Neural cell (in vitro differentiated cells): ENCODE results near the gene MIPOL1. TPM values are rescaled to one million over a fixed set of nuclear protein-coding genes. Genes with fewer than 3 reads are reported as not detected.

Experiments used
- H2AFZ ChIP-seq: fragments of 200-600, 300-800 bp; sonication (generic), shearing (Covaris generic); 2 replicates; pipeline ENCODE4 v1.6.0; 2014; ENCODE audit warnings: low read depth, mild to moderate bottlenecking, antibody characterized with exemption, low read length, moderate library complexity
- H3F3A ChIP-seq: fragments of 200-600 bp; shearing (Covaris generic); 2 replicates; pipeline ENCODE4 v1.6.1; 2016; ENCODE audit warnings: mild to moderate bottlenecking, moderate library complexity, mixed read lengths, antibody characterized with exemption, low read length; ENCODE audit not compliant: insufficient read depth, poor library complexity, severe bottlenecking
- H3K27ac ChIP-seq: fragments of 200-600, 300-800 bp; sonication (generic), shearing (Covaris generic); 2 replicates; pipeline ENCODE4 v1.5.1; 2014; ENCODE audit warnings: mild to moderate bottlenecking, low read length, moderate library complexity
- H3K27me3 ChIP-seq: fragments of 300-800, 200-600 bp; sonication (generic), shearing (Covaris generic); 2 replicates; pipeline ENCODE4 v1.6.0; 2014; ENCODE audit warnings: mild to moderate bottlenecking, low read depth, low read length, moderate library complexity; ENCODE audit not compliant: insufficient read depth
- H3K36me3 ChIP-seq: fragments of 300-800, 200-600 bp; sonication (generic), shearing (Covaris generic); 2 replicates; pipeline ENCODE4 v1.5.1; 2014; ENCODE audit warnings: mild to moderate bottlenecking, antibody characterized with exemption, low read length, moderate library complexity; ENCODE audit not compliant: insufficient read depth
- H3K4me2 ChIP-seq: fragments of 300-800, 200-600 bp; sonication (generic), shearing (Covaris generic); 2 replicates; pipeline ENCODE4 v1.6.0; 2014; ENCODE audit warnings: mild to moderate bottlenecking, low read length
- H3K4me3 ChIP-seq: fragments of 300-800, 200-600 bp; sonication (generic), shearing (Covaris generic); 2 replicates; pipeline ENCODE4 v1.5.1; 2014; ENCODE audit warnings: mild to moderate bottlenecking, low read length, moderate library complexity
- H3K79me2 ChIP-seq: fragments of 200-600 bp; shearing (Covaris generic); replicated peaks from 2 replicates; pipeline ENCODE4 v1.6.0; 2014; ENCODE audit warnings: mild to moderate bottlenecking, low read length, moderate library complexity; ENCODE audit not compliant: insufficient read depth
- H3K9ac ChIP-seq: fragments of 300-800, 200-600 bp; sonication (generic), shearing (Covaris generic); 2 replicates; pipeline ENCODE4 v1.6.1; 2016; ENCODE audit warnings: mild to moderate bottlenecking, low read length, mixed read lengths
- H3K9me2 ChIP-seq: fragments of 200-600 bp; shearing (Covaris generic); 2 replicates; pipeline ENCODE4 v1.6.1; 2016; ENCODE audit warnings: mild to moderate bottlenecking, low read length, mixed read lengths; ENCODE audit not compliant: insufficient read depth
- H3K9me3 ChIP-seq: fragments of 200-600, 300-800 bp; sonication (generic), shearing (Covaris generic); 2 replicates; pipeline ENCODE4 v1.6.1; 2016; ENCODE audit warnings: mild to moderate bottlenecking, mixed run types, low read length, moderate library complexity, mixed read lengths
- H4K20me1 ChIP-seq: fragments of 200-600 bp; shearing (Covaris generic); 2 replicates; pipeline ENCODE4 v1.6.1; 2016; ENCODE audit warnings: mild to moderate bottlenecking, mixed run types; ENCODE audit not compliant: insufficient read depth
- EP300 ChIP-seq: fragments of 450-650 bp; conservative IDR thresholded peaks from 2 replicates; pipeline ENCODE4 v1.6.1; 2014; ENCODE audit warnings: antibody characterized with exemption, mild to moderate bottlenecking, moderate library complexity; ENCODE audit not compliant: poor library complexity, severe bottlenecking
- EZH2 ChIP-seq: fragments of 200-600, 300-800 bp; shearing (Covaris generic), sonication (generic); IDR thresholded peaks from 2 replicates; pipeline ENCODE4 v1.6.1; 2014; ENCODE audit warnings: antibody characterized with exemption, low read length, borderline replicate concordance, mild to moderate bottlenecking; ENCODE audit not compliant: insufficient read depth, poor library complexity, severe bottlenecking
- MXI1 ChIP-seq: fragments of 450-650 bp; conservative IDR thresholded peaks from 2 replicates; pipeline ENCODE4 v1.6.1; 2014; ENCODE audit warnings: antibody characterized with exemption, mild to moderate bottlenecking; ENCODE audit not compliant: poor library complexity, severe bottlenecking
- POLR2AphosphoS5 ChIP-seq: IDR thresholded peaks from 2 replicates; pipeline ENCODE4 v1.6.1; 2012
- RAD21 ChIP-seq: fragments of 450-650 bp; conservative IDR thresholded peaks from 2 replicates; pipeline ENCODE4 v1.6.1; 2014; ENCODE audit warnings: antibody characterized with exemption, mild to moderate bottlenecking, moderate library complexity
- SMC3 ChIP-seq: fragments of 450-650 bp; conservative IDR thresholded peaks from 2 replicates; pipeline ENCODE4 v1.6.1; 2014; ENCODE audit warnings: antibody characterized with exemption, mild to moderate bottlenecking, moderate library complexity; ENCODE audit not compliant: poor library complexity
- TAF1 ChIP-seq: IDR thresholded peaks from 2 replicates; pipeline ENCODE4 v1.6.1; 2012; ENCODE audit warnings: low read depth
- polyA plus RNA-seq: library from polyadenylated mRNA; depleted of rRNA; stranded (reverse); fragments of >200 nt; gene quantifications from 2 replicates; pipeline ENCODE4 v1.2.3, GENCODE V29; 2014
- TF ChIP-seq, protein P1 (sequence below): fragments of 450-650 bp; IDR thresholded peaks from 2 replicates; pipeline ENCODE4 v1.5.1; 2014; ENCODE audit warnings: antibody characterized with exemption, mild to moderate bottlenecking, moderate library complexity; ENCODE audit not compliant: poor library complexity, severe bottlenecking
- TF ChIP-seq, protein P2 (sequence below): IDR thresholded peaks from 2 replicates; pipeline ENCODE4 v1.6.1; 2012; ENCODE audit warnings: borderline replicate concordance

Gene MIPOL1
- polyA plus RNA-seq, 1 donor from 2014 or later, result 1.3 TPM

DNA sequence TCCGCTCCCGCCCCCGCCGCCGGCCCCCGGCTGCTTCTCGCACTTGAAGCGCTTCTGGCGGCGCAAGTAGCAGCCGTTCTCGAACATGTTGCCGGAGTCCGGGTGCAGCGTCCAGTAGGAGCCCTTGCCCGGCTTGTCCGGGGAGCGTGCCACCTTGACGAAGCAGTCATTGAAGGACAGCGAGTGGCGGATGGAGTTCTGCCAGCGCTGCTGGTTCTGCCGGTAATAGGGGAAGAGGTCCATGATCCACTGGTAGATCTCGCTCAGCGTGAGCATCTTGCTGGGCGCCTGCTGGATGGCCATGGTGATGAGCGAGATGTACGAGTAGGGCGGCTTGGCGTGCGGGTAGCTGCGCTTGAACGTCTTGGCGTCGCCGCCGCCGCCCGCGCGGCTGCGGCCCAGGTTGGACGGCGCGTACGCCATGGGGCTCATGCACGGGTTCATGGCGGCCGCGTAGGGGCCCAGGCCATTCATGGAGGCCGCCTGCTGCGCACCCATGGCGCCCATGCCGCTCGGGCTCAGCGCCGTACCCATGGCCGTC, 394.3 kb downstream of the MIPOL1 start:
- H3K9me2 ChIP-seq, result no peaks in the 10 kb centered on the region
- no peak overlapping the region for H3K4me2 ChIP-seq
- H3K36me3 ChIP-seq, result no peaks in the 10 kb centered on the region
- no peaks in the 10 kb centered on the region for H3K79me2 ChIP-seq
- TF ChIP-seq TAF1, result no peak
- TF ChIP-seq RAD21, result no peak
- no peak for TF ChIP-seq MXI1
- TF ChIP-seq, protein P1, sequence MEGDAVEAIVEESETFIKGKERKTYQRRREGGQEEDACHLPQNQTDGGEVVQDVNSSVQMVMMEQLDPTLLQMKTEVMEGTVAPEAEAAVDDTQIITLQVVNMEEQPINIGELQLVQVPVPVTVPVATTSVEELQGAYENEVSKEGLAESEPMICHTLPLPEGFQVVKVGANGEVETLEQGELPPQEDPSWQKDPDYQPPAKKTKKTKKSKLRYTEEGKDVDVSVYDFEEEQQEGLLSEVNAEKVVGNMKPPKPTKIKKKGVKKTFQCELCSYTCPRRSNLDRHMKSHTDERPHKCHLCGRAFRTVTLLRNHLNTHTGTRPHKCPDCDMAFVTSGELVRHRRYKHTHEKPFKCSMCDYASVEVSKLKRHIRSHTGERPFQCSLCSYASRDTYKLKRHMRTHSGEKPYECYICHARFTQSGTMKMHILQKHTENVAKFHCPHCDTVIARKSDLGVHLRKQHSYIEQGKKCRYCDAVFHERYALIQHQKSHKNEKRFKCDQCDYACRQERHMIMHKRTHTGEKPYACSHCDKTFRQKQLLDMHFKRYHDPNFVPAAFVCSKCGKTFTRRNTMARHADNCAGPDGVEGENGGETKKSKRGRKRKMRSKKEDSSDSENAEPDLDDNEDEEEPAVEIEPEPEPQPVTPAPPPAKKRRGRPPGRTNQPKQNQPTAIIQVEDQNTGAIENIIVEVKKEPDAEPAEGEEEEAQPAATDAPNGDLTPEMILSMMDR, result no peak
- TF ChIP-seq SMC3, result no peak
- no peak for TF ChIP-seq EZH2
- TF ChIP-seq EP300, result no peak
- H2AFZ ChIP-seq, result no peak overlapping the region
- no peaks in the 10 kb centered on the region for H3K9me3 ChIP-seq
- H3K27ac ChIP-seq, result no peak overlapping the region
- H4K20me1 ChIP-seq, result no peaks in the 10 kb centered on the region
- peaks cover 99% of the 10 kb centered on the region for H3K27me3 ChIP-seq
- H3F3A ChIP-seq, result no peaks in the 10 kb centered on the region
- no peak overlapping the region for H3K9ac ChIP-seq
- no peak overlapping the region for H3K4me3 ChIP-seq

DNA sequence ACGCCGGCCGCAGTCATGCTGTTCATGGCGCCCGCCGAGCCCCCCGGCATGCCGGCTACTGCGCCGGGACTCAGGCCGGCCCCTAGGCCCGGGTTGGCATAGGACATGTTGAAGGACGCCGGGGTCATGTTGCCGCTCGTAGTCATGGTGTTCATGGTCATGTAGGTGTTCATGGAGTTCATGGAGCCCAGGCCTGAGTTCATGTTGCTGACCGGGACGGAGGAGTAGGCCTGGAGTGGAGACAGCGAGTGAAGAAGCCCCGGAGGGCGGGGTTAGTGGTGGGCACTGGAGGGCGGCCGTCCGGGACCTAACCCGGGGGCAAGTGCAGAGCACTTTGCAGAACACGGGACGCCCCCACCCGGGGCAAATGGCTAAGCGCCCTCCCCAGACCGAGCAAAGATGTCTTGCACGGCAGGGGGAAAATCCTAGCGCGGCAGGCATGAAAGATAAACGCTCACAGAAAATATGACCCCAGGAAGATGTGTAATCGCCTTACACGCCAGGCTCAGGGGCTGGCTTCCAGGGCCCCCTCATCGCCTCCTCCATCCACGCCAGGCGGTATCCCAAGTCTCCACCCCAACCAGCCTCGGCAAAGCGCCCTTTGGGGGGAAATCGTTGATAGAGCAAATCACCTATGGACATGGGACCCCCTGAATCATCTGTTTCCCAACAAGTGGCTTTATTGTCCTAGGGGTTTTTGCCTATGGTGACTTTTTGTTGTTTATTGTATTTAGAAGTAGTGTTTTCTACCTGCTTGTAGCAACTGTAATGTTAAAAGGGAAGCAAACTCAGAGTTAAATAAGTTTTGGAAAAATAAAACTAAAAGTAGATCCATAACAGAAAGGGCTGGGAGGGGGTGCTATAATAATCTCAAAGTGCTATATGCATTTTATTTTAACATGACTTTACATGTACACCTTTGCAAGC, 395.0 kb downstream of the MIPOL1 start:
- no peak overlapping the region for H3K27ac ChIP-seq
- H3K9me3 ChIP-seq, result no peaks in the 10 kb centered on the region
- no peaks in the 10 kb centered on the region for H3F3A ChIP-seq
- no peaks in the 10 kb centered on the region for H3K79me2 ChIP-seq
- no peak overlapping the region for H2AFZ ChIP-seq
- no peak overlapping the region for H3K9ac ChIP-seq
- peak; percentile 20 for TF ChIP-seq POLR2AphosphoS5
- no peak for TF ChIP-seq SMC3
- no peaks in the 10 kb centered on the region for H3K36me3 ChIP-seq
- H3K27me3 ChIP-seq, result peaks cover 99% of the 10 kb centered on the region
- no peaks in the 10 kb centered on the region for H3K9me2 ChIP-seq
- no peak overlapping the region for H3K4me3 ChIP-seq
- no peak overlapping the region for H3K4me2 ChIP-seq
- H4K20me1 ChIP-seq, result no peaks in the 10 kb centered on the region

DNA sequence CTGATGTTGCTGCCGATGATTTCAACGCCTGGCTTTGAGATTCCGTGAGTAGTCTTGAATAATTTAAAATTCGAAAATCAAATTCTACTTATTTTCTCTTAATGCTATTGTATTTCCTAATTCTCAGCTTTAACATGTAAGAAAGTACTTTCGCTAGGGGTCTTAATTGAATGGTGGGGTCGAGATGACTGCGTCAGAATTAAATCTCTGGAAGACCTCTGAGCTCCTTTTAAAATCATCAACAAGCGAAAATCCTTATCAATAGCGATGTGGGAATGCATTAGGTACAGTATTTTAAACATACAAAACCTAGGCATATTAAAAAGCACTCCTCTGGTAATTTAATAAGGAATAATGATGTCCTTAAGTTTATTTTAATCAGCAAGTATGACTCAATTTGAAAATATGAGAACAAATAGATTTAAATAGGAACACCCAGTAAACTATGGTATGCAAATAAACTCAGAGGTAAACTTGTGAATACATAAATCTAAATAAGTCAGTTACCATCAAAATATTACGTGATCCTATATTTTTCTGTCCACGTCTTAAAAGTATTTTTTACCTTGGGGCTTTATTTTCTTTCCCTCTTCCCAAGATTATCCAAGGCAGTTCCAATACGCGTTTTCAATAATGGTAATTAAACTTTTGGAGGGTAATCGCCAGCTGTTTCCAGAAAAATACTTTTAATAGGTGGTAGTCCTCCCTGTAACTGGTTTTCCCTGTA, 395.9 kb downstream of the MIPOL1 start:
- H3K4me2 ChIP-seq, result no peak overlapping the region
- no peak overlapping the region for H3K27ac ChIP-seq
- H3K4me3 ChIP-seq, result no peak overlapping the region
- TF ChIP-seq, protein P1, result no peak
- TF ChIP-seq, protein P2, sequence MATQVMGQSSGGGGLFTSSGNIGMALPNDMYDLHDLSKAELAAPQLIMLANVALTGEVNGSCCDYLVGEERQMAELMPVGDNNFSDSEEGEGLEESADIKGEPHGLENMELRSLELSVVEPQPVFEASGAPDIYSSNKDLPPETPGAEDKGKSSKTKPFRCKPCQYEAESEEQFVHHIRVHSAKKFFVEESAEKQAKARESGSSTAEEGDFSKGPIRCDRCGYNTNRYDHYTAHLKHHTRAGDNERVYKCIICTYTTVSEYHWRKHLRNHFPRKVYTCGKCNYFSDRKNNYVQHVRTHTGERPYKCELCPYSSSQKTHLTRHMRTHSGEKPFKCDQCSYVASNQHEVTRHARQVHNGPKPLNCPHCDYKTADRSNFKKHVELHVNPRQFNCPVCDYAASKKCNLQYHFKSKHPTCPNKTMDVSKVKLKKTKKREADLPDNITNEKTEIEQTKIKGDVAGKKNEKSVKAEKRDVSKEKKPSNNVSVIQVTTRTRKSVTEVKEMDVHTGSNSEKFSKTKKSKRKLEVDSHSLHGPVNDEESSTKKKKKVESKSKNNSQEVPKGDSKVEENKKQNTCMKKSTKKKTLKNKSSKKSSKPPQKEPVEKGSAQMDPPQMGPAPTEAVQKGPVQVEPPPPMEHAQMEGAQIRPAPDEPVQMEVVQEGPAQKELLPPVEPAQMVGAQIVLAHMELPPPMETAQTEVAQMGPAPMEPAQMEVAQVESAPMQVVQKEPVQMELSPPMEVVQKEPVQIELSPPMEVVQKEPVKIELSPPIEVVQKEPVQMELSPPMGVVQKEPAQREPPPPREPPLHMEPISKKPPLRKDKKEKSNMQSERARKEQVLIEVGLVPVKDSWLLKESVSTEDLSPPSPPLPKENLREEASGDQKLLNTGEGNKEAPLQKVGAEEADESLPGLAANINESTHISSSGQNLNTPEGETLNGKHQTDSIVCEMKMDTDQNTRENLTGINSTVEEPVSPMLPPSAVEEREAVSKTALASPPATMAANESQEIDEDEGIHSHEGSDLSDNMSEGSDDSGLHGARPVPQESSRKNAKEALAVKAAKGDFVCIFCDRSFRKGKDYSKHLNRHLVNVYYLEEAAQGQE, result no peak
- TF ChIP-seq RAD21, result no peak
- TF ChIP-seq MXI1, result no peak
- TF ChIP-seq SMC3, result no peak
- TF ChIP-seq POLR2AphosphoS5, result peak; percentile 16
- no peak for TF ChIP-seq EZH2
- H3K9me3 ChIP-seq, result no peaks in the 10 kb centered on the region
- H3K79me2 ChIP-seq, result no peaks in the 10 kb centered on the region
- H3K9ac ChIP-seq, result no peak overlapping the region
- no peaks in the 10 kb centered on the region for H3F3A ChIP-seq
- no peaks in the 10 kb centered on the region for H3K36me3 ChIP-seq
- H3K27me3 ChIP-seq, result peaks cover 99% of the 10 kb centered on the region
- no peak overlapping the region for H2AFZ ChIP-seq
- no peaks in the 10 kb centered on the region for H3K9me2 ChIP-seq
- no peaks in the 10 kb centered on the region for H4K20me1 ChIP-seq
